ENCODE data around the gene SLC35F3.

DNA sequence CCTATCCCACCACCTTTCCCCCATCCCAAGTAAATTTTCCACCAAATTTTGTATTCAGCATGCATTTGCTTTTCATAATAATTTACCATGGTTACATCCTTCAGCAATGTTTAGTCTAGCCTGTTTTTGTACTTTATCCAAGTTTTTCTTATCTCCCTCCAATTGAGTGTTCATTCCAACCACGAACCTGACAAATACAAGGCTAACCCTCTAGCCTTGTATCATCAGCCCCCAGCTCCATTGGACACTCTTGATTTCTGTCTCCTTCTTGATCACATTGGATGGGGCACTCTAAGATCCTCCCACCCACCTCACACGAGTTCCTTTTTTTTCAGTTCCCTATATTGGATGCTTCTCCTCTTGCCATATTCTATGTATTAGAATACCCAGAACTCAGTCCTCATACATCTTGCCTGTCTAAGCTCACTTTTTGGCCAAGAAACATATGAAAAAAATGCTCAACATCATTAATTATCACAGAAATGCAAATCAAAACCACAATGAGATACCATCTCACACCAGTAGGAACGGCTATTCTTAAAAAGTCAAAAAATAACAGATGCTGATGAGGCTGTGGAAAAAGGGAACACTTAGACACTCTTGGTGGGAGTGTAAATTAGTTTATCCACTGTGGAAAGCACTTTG is 40.5 kb upstream of the SLC35F3 start:
- TF ChIP-seq, protein P1, sequence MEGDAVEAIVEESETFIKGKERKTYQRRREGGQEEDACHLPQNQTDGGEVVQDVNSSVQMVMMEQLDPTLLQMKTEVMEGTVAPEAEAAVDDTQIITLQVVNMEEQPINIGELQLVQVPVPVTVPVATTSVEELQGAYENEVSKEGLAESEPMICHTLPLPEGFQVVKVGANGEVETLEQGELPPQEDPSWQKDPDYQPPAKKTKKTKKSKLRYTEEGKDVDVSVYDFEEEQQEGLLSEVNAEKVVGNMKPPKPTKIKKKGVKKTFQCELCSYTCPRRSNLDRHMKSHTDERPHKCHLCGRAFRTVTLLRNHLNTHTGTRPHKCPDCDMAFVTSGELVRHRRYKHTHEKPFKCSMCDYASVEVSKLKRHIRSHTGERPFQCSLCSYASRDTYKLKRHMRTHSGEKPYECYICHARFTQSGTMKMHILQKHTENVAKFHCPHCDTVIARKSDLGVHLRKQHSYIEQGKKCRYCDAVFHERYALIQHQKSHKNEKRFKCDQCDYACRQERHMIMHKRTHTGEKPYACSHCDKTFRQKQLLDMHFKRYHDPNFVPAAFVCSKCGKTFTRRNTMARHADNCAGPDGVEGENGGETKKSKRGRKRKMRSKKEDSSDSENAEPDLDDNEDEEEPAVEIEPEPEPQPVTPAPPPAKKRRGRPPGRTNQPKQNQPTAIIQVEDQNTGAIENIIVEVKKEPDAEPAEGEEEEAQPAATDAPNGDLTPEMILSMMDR (conservative IDR thresholded peaks at IDR 0.05; ENCODE audit: low read depth, low read length), result no peak
- TF ChIP-seq EZH2 (IDR thresholded peaks at IDR 0.05; ENCODE audit: borderline replicate concordance, low read depth, low read length, poor library complexity, severe bottlenecking), result no peak
